GM19240 (cell line): ENCODE results near the gene VEZT.
"Not testable (repeated sequence)": the region's sequence is repeated elsewhere in the genome, so short reads cannot be mapped to it uniquely, and the experiment has no call there.

Experiments used
- DNase-seq: peaks from one replicate; pipeline ENCODE4 v3.0.0; 2011; ENCODE audit warnings: low spot score; ENCODE audit not compliant: insufficient read length

VEZT gene, protein sequence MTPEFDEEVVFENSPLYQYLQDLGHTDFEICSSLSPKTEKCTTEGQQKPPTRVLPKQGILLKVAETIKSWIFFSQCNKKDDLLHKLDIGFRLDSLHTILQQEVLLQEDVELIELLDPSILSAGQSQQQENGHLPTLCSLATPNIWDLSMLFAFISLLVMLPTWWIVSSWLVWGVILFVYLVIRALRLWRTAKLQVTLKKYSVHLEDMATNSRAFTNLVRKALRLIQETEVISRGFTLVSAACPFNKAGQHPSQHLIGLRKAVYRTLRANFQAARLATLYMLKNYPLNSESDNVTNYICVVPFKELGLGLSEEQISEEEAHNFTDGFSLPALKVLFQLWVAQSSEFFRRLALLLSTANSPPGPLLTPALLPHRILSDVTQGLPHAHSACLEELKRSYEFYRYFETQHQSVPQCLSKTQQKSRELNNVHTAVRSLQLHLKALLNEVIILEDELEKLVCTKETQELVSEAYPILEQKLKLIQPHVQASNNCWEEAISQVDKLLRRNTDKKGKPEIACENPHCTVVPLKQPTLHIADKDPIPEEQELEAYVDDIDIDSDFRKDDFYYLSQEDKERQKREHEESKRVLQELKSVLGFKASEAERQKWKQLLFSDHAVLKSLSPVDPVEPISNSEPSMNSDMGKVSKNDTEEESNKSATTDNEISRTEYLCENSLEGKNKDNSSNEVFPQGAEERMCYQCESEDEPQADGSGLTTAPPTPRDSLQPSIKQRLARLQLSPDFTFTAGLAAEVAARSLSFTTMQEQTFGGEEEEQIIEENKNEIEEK

DNA sequence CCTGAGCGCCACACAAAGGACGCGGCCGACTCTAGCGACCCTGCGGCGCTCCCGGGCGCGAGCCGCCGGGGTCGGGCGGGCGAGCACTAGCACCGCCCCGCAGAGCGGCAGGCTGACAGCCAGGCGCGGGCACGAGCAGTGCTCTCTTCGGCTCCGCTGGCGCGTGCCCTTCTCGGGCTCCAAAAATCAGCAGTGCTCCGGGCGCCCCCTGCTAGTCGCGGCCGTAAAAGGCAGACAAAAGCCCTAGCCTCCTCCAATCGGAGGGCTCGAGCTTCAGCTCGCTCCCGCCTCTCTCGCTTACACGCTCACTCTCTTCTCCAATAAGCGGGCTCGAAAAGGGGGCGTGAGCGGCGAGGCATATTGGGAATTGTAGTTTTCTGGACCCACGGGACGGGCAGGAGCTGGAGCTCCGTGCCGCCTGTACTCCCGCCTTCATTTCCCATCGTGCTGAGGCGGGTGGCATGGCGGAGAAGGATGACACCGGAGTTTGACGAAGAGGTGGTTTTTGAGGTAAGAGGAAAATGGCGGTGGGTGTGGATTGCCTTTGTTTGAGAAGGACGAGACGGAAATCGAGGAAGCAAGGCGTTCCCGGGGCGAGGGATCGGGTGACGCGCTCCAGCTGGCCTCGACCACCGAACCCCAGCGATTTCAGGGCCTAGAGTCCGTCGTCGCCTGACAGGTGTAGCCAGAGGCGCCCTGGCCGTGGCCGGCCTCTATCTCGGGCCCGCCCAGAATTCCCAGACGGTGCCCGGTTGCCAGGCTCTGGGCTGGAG is at the start of gene VEZT, which contains the start of gene FGD6:
Gene VEZT, plus strand, starts transcription at position 431 of the 773 bp plus-strand sequence. Its CDS starts 44 bp downstream, at position 475.
Gene FGD6, minus strand, starts transcription at position 91 of the 773 bp plus-strand sequence. CDS start 227 bp downstream, outside the sequence.
- peak; percentile 61 for DNase-seq

DNA sequence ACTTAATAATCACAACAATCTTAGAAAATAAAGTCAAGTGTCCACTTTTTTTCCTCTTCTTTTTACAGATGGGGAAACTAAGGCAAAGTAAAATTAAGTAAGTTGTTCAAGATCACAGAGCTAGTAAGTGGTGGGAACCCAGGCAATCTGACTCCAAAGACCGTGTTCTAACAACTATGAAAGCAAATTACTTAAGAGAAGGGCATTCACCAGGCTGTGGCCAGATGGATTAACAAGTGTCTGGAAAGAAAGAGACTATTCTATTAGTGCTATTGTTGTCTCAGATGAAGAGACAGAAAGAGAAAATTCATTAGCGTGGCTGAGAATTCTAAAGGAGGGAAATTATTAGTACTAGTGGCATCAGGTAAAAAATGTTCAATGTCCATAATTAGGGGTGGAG is 48.9 kb upstream of the VEZT start:
- no peak for DNase-seq

DNA sequence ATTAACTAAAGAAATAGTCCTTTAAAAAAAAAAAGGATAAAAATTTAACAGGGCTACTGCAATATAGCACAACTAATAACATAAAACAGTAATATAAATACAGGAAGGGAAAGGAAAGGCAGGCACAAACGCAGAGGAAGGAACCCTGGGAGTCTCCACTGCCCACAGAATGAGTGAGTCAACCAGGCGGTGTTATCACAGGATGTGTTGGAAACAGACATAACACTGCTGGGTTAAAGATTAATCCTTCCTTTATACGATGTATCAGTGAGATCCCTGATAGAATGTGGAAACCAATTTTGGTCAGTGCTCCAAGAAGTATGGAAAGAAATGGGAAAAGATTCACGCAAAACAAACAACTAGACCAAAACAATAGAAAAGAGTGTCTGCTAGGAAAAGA is 48.2 kb upstream of the VEZT start:
- DNase-seq: no peak

DNA sequence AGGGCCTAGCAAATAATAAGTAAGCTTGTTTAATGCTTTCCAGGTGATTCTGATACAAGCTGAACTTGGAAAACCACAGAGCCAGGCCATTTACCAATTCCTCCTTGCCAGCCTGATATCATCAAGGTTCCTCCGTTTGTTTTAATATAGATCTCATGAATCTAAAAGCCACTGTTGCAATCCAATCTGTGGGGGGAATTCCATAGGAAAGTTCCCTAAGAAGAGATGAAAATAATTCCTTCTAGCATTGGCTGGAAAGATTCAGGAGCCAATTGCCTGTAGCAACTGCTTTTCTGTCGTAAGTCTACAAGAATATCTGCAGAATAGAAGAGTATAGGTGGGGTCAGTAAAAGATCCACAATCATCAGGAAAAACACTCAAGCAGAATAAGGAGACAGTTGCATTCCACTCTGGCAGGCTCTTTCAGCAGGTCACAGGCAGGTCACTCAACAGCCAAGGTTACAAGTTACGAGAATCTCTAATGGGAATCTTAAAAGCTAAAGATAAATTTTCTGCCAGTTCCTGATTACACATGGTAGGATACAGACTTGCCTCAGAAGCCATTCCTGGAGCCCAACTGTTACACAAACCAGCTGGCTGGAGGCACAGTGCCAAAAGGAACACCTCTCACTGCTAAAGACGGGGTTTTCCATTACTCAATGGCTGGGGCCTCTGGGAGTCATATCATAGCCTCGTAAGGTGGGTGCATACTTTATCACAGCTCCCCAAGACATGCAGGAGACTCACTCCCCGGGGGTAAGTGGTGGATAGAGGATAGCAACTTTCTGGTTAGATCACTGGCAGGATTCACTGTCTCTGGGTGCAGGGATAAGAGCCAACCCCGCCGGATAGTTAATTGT is 44.0 kb upstream of the VEZT start:
- DNase-seq: no peak

DNA sequence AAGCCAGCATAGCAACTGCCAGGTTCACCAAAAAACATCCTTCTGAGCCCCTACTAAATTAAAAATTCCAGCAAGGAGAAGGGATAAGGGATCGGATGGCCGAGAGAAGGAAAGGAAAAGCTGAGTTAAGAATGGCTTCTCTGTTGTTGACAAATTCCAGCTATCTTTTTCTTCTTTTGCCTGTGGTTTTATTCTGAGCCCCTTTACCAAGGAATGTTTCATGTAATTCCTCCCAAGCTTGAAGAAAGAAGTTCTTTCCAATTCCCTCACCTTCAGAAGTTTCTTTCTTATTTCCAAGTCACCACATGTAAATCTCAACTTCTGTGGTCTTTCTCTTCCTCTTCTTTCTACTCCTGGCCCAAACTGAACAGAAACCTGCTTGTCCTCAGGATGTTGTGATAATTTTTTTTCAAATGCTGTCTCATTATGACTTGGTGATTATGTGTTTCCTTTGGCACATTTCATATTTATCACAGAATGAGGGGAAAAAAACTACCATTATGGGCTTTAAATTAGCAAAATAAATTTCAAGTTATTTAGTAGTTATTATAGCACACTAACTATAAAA is 40.3 kb upstream of the VEZT start:
- no peak for DNase-seq

DNA sequence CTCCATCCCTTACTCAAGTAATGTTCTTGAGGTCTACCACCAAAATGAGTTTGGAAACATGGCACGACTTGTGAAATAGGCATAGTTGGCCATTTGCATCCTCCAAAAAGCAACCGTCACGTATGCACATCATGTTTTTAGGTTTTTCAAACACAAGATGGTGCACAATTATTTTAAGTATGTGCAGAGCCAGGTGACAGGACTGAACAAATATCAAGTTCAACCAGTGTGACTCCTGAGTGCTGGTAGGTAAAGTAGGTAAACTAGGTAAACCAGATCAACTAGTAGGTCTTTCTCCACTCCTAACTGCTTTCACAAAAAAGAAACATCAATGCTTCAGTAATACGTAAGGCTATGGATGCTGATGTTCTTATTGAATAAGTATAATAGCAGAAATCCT is 39.5 kb upstream of the VEZT start:
- no peak for DNase-seq

DNA sequence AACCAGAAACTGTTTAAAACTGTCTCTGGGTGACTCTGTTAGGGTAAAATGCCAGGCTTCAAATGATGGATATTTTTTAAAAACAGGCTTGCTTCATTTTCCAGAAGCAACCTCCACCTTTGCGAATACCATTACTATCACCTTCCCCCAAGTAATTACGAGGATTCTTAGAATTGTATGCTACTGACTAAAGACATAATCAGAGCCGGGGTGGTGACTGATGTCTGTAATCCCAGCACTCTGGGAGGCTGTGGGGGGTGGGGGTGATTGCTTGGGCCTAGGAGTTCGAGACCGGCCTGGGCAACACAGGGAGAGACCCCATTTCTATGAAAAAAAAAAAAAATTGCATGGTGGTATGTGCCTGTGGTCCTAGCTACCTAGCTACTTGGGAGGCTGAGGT is 38.6 kb upstream of the VEZT start:
- DNase-seq: no peak

DNA sequence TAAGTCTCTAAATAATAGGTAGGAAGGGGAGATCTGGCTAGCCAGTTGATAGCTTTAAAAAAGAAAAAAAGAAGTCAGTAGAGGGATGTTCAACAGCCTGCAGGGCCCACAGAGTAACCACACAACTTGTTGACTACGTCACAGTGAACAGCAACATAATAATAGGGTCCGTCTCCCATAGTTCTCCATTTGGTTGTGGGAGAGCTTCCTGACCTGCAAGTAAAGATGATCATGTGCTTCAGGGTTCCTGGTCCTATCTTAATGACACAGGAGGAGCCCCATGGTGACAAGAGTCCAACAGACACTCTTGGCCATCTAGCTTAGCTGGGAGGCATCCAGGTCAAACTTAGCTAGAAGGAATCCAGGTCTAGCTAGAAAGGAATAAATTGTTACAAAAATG is 36.5 kb upstream of the VEZT start:
- no peak for DNase-seq

DNA sequence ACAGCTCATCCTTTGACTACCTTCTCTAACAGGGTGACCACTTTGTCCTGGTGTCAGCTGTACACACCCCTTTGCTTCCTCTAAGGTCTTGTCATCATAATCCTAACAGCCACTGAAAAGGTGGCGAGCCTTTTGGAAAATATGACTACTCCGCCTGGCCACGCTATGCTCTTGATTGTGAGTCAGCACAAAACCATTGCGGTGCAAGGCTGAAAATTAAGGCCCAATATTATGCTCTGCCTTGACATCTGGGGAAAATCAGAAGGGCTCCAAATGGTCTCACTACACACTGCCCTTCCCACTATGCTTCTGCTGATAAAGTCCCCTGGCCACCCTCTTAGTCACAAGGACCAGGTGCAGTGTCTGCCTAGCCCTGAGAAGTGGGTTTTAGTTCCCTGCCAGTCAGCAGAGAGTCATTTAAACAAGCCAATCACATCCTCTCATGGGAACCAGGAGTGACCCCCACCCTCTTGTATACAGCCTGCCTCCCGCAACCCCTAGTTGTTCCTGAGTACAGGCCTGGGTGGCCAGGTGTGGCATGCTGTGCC is 34.7 kb upstream of the VEZT start:
- no peak for DNase-seq

DNA sequence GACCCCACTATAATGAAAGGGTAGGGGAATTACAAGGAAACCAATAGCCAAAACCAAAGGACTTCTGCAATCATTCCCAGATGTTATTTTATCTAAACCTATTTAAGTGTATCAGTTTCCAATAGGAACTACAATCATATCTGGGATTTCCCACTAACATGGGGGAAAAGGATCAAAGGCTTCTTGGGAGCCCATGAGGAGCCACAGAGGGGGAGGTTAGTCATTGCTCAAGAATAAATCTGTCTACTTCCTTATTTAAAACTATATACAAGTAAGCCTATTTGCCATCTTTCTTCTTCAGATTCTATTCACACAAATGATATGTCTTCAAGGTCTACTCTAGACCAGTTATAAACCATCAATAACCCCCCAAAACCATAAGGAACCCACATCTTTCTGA is 33.5 kb upstream of the VEZT start:
- DNase-seq: no peak

DNA sequence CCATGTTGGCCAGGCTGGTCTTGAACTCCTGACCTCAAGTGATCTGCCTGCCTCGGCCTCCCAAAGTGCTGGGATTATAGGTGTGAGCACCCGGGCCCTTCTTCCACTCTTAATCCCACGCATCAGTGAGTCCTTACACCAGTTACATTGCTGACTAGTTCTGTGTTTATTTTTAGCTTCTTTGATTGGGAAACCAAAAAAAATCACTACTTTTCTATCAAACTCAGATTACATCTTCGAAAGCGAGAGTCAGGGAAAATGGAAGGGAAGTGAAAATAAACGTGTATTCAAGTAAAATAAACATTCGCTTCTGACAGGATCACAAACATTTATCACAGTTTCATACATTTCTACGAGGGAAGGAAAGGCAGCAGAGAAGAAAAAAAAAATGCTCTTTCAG is 32.5 kb upstream of the VEZT start:
- no peak for DNase-seq

DNA sequence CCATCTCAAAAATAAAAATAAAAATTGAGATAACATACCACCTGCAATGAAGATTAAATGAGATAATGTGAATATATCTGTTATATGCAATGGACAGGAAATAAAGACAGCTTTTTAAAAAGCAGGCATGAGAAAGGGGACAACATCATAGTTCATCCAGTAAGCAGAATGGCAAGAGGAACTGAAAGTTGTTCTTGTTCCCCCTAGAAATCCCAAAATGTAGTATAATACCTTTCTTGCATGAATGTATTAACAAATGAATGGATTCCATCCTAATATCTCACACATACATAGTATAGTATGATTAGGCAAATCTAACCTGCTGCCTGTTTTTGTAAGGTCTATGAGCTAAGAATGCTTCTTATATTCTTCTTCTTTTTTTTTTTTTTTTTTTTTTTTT is 31.8 kb upstream of the VEZT start:
- no peak for DNase-seq

DNA sequence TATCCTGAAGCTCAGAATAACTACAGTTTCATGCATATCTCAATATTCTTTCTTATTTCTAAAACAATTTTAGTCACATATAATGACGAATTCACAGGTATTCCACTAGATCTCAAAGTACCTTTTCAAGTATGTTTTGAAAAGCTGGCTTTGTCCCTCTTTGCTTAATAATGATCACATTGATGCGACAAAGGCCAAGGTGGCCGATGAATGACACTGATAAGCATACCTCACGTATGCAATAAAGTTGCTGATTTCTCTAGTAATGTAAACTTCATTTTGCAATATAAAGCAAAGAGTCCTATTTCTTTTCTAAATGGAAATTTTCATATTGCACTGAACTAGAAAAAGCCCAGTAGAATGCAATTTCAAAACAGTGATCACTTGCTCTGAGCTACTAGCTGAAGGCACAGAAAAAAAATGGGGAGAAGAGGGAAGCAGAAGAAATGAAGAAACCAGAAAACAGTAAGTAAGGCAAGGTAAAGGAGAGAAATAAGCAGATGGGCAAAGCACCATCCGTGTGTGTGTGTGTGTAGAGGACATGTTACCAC is 29.7 kb upstream of the VEZT start:
- DNase-seq: no peak

DNA sequence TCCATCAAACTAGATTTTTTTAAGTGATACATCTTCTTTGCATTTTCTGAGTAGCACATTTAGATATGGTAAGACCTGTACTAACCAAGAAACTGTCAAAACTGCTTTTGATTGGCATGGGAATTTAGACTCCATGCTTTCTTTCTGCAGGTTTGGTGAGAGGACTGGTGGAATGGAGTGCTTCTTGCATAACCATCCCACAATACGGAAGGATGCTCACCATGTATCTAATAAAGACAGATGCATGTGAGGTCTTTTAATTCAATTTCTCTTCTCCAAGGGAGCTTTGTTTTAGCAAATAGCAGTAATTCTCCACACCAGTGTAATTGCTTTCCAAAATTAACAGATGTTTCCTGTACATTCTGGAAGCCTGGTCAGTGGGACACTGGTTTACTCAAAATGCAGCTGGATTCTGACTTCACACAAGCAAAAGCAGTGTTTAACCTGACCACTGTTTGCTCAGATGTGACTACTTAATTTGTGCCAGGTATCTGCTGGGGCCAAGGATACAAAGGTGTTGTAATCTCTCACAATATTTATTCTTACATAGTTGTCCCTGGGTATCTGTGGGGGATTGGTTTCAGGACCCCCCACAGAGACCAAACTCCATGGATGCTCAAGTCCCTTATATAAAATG is 26.4 kb upstream of the VEZT start:
- DNase-seq: no peak

DNA sequence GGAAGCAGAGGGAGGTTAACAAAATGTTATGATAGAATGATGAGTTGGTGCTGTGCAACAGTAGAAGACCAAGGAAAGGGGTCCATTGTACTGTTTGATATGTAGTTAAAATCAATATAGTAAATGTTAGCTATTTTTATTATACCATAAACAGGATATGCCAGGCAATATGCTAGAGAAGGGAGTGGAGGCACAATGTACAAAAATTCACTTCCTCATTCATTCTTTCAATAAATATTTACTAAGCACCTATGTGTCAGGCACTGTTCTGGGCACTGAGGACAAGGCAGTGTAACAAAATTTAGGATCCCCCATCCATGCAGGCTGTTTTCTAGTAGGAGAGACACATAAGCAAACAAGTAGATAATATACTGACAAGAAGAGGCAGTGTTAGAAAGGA is 25.3 kb upstream of the VEZT start:
- DNase-seq: no peak

DNA sequence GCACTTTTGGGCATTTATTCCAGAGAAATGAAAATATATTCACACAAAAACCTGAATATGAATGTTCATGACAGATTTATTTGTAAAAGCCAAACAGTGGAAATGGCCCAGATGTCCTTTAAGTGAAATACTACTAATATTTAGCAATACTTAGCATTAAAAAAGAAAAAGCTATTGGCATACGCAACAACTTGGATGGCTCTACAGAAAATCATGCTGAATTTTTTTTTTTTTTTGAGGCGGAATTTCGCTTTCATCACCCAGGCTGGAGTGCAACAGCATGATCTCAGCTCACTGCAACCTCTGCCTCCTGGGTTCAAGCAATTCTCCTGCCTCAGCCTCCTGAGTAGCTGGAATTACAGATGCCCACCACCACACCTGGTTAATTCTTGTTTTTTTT is 24.5 kb upstream of the VEZT start:
- no peak for DNase-seq

DNA sequence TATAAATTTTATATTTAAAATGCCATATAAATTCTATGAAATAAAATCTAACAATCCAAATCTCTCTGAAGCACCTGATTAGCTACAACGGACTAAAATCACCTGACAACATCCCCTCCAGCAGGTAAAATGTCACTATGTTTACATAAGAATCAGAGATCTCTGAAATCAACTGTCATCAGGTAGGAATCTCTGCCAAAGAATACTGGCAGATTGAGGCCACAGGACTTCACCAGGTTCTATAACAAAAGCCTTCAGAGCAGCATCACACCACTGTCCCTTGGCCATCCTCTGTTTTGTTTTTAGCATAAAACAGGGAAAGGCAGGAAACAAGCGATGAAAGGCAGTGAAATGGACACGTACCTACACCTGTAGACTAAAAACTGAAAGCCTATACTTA is 22.5 kb upstream of the VEZT start:
- no peak for DNase-seq

DNA sequence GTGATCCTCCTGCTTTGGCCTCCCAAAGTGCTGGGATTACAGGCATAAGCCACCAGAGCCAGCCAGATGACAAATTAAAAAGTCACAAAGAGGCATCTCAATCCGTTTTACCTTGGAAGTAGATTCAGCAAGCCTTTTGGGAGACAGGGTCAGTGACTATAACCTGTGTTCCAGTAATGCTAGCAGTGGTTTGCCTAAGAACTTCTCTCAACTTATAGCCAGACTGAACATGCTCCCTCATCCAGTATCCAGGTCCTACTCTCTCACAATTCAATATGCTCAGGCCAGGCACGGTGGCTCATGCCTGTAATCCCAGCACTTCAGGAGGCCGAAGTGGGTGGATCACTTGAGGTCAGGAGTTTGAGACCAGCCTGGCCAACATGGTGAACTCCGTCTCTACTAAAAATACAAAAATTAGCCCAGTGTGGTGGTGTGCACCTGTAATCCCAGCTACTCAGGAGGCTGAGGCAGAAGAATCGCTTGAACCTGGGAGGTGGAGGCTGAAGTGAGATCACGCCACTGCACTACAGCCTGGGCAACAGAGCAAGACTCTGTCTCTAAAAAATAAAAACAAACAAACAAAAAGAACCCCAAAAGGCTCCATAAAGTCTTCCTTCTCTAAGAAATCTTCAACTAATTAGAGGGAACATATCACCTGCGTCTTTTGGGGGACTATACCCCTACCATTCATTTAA is 20.6 kb upstream of the VEZT start:
- not testable (repeated sequence) for DNase-seq

DNA sequence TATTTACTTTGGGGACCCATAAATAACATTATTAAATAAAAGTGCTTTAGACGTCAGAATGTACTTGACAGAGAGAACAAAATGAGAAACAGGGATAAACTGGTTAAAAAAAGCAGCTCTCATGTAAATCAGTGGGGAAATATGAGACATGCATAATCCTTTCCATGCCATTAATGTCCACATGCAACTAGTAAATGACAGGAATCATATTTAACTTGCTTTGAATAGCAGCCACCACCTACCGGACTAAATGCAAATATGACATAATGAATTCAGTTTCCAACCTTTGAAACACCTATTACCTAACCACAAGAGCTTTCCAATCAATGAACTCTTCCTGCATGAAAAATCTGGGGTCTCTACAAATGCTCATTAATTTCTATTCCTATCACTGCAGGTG is 20.0 kb upstream of the VEZT start:
- DNase-seq: no peak
